HUES64 (cell line): ENCODE data around the gene CLDN24.

ENCODE experiments used
- H3K27ac ChIP-seq: 2 replicates; pipeline ENCODE4 v1.7.0; 2013; ENCODE audit warnings: low read depth, low read length, inconsistent platforms
- H3K27me3 ChIP-seq: 2 replicates; pipeline ENCODE4 v1.6.1; 2013; ENCODE audit warnings: mild to moderate bottlenecking, low read length; ENCODE audit not compliant: insufficient read depth
- H3K36me3 ChIP-seq: 2 replicates; pipeline ENCODE4 v1.6.1; 2013; ENCODE audit warnings: mild to moderate bottlenecking, low read length; ENCODE audit not compliant: insufficient read depth
- H3K4me1 ChIP-seq: 2 replicates; pipeline ENCODE4 v1.6.1; 2013; ENCODE audit warnings: mild to moderate bottlenecking, low read length, moderate library complexity; ENCODE audit not compliant: insufficient read depth
- H3K4me3 ChIP-seq: 2 replicates; pipeline ENCODE4 v1.5.1; 2013; ENCODE audit warnings: mild to moderate bottlenecking, low read length, moderate library complexity
- H3K9ac ChIP-seq: 2 replicates; pipeline ENCODE4 v1.6.1; 2013; ENCODE audit warnings: mild to moderate bottlenecking, low read depth, low read length
- H3K9me3 ChIP-seq: 2 replicates; pipeline ENCODE4 v1.6.1; 2013; ENCODE audit warnings: low read depth, low read length; ENCODE audit not compliant: insufficient read depth
- WGBS: fragments of 150-250, 120-280 bp; methylation state at CpG from one replicate; pipeline ENCODE4 v1.1.7; 2013; ENCODE audit warnings: missing lambda C conversion rate; 5-methylcytosine and 5-hydroxymethylcytosine counted together

The CLDN24 gene

GRCh38 chr4:183356173-183356830 is 34.1 kb upstream of the CLDN24 start:
- 92% methylated on average over 20 of the region's 20 CpGs for WGBS
- Histone ChIP-seq H3K4me1 (no peaks in the 10 kb centered on the region), H3K36me3 (no peaks in the 10 kb centered on the region), H3K27ac (no peak overlapping the region), H3K4me3 (no peak overlapping the region), H3K27me3 (no peaks in the 10 kb centered on the region), H3K9me3 (no peaks in the 10 kb centered on the region), H3K9ac (no peak overlapping the region)

DNA sequence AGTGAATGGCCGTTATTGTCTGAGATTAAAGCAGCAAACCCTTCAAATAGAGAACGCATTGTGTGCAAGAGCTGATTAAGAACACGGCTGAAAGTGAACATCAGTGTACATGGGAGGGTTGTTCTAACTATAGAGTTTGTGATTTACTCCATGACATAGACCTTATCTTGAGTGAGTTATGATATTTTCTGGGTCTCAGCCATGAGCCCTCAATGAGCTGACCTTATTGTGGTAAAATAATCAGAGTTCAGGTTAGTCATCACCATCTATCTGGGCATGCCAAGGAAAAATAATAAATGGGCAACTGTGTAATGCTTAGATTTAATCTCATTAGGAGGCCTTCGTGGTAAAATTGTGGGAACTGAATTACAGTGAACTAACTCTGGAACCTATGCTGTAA is 33.2 kb upstream of the CLDN24 start:
- 95% methylated on average over 4 of the region's 4 CpGs for WGBS
- Histone ChIP-seq H3K4me3 (no peak overlapping the region), H3K27ac (no peak overlapping the region), H3K36me3 (no peaks in the 10 kb centered on the region), H3K4me1 (no peaks in the 10 kb centered on the region), H3K9ac (no peak overlapping the region), H3K27me3 (no peaks in the 10 kb centered on the region), H3K9me3 (no peaks in the 10 kb centered on the region)

GRCh38 chr4:183354219-183354618 is 32.0 kb upstream of the CLDN24 start:
- H3K9ac ChIP-seq = no peak overlapping the region
- H3K36me3 ChIP-seq = no peaks in the 10 kb centered on the region
- no peak overlapping the region for H3K27ac ChIP-seq
- no peaks in the 10 kb centered on the region for H3K4me1 ChIP-seq
- WGBS = 89% methylated on average over 9 of the region's 9 CpGs
- H3K4me3 ChIP-seq = no peak overlapping the region
- H3K9me3 ChIP-seq = no peaks in the 10 kb centered on the region
- H3K27me3 ChIP-seq = no peaks in the 10 kb centered on the region

DNA sequence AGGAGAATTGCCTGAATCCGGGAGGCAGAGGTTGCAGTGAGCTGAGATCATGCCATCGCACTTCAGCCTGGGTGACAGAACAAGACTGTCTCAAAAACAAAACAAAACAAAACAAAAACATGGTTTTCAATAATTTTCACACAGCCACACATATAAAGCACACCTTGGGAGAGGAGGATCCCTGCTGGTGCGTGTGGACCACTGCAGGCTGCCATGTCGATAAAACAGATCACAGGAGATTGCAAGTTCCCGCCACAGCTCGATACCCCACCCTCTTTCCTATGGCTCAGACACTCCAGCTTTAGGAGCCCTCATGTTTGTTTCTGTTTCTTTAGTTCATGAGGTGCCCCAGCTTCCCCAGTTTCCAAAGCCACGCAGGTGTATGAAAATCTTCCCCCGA is 31.3 kb upstream of the CLDN24 start:
- H3K4me1 ChIP-seq = no peaks in the 10 kb centered on the region
- H3K4me3 ChIP-seq = no peak overlapping the region
- no peak overlapping the region for H3K9ac ChIP-seq
- H3K9me3 ChIP-seq = no peaks in the 10 kb centered on the region
- WGBS = 90% methylated on average over 8 of the region's 8 CpGs
- no peak overlapping the region for H3K27ac ChIP-seq
- no peaks in the 10 kb centered on the region for H3K27me3 ChIP-seq
- H3K36me3 ChIP-seq = no peaks in the 10 kb centered on the region

GRCh38 chr4:183352546-183352945 is 30.3 kb upstream of the CLDN24 start:
- no peaks in the 10 kb centered on the region for H3K36me3 ChIP-seq
- H3K9ac ChIP-seq = no peak overlapping the region
- WGBS = 91% methylated on average over 3 of the region's 5 CpGs
- no peaks in the 10 kb centered on the region for H3K9me3 ChIP-seq
- no peak overlapping the region for H3K4me3 ChIP-seq
- no peak overlapping the region for H3K27ac ChIP-seq
- H3K27me3 ChIP-seq = no peaks in the 10 kb centered on the region
- no peaks in the 10 kb centered on the region for H3K4me1 ChIP-seq

- 94% methylated on average over 17 of the region's 17 CpGs for WGBS
- H3K4me1 ChIP-seq = no peaks in the 10 kb centered on the region
- H3K9ac ChIP-seq = no peak overlapping the region
These were observed 28.3 kb upstream of the CLDN24 start for GRCh38 chr4:183350317-183351071.

GRCh38 chr4:183349673-183350072 is 27.4 kb upstream of the CLDN24 start:
- WGBS = 95% methylated on average over 9 of the region's 9 CpGs
- Histone ChIP-seq H3K27ac (no peak overlapping the region), H3K4me3 (no peak overlapping the region), H3K9ac (no peak overlapping the region), H3K4me1 (no peaks in the 10 kb centered on the region), H3K9me3 (no peaks in the 10 kb centered on the region), H3K36me3 (no peaks in the 10 kb centered on the region), H3K27me3 (no peaks in the 10 kb centered on the region)

More at GRCh38 chr4:183350317-183351071, 28.3 kb upstream of the CLDN24 start:
- Histone ChIP-seq H3K27ac (no peak overlapping the region), H3K9me3 (no peaks in the 10 kb centered on the region), H3K36me3 (no peaks in the 10 kb centered on the region), H3K27me3 (no peaks in the 10 kb centered on the region), H3K4me3 (no peak overlapping the region)

- H3K27ac ChIP-seq = no peak overlapping the region
- 88% methylated on average over 15 of the region's 17 CpGs for WGBS
- H3K36me3 ChIP-seq = no peaks in the 10 kb centered on the region
- H3K27me3 ChIP-seq = no peaks in the 10 kb centered on the region
- no peak overlapping the region for H3K9ac ChIP-seq
- H3K4me3 ChIP-seq = no peak overlapping the region
- H3K4me1 ChIP-seq = no peaks in the 10 kb centered on the region
- no peaks in the 10 kb centered on the region for H3K9me3 ChIP-seq
These were observed 26.8 kb upstream of the CLDN24 start for GRCh38 chr4:183348706-183349659.

DNA sequence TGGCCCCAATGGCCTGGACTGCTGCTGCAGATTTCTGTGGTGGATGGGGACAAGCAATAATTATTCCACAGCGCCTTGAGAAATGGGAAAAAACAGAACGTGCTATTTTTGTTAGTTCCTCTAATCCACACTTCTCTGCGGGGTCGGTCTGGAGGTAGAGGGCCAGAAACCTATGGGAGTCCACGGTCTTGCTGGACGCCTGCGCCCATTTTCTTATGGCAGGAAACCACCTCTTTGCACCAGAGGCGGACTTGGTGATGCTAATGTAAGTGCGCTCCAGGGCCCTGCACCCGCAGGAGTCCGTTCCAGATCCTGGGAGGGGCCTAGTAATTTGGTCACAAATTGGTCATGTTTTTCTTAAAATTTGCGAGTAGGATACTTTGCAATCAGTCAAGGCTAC is 25.9 kb upstream of the CLDN24 start:
- Histone ChIP-seq H3K9me3 (no peaks in the 10 kb centered on the region), H3K9ac (no peak overlapping the region), H3K4me3 (no peak overlapping the region), H3K27me3 (no peaks in the 10 kb centered on the region), H3K27ac (no peak overlapping the region), H3K4me1 (no peaks in the 10 kb centered on the region), H3K36me3 (no peaks in the 10 kb centered on the region)
- WGBS = 86% methylated on average over 12 of the region's 12 CpGs

DNA sequence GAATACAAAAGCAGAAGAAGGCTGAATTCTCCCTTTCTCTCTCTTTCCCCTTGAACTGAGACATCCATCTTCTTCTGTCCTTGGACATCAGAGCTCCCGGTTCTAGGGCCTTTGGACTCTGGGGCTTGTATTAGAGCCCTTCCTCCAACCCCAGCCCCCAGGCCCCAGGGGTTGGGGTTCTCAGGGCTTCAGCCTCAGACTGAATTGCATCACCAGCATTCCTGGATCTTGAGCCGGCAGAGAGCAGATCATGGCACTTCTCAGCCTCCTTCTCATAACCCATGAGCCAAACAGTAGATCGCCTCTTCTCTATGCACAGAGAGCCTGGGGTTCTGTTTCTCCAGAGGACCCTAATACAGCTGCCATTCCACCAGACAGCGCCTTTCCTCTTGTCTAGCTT is 25.3 kb upstream of the CLDN24 start:
- no peaks in the 10 kb centered on the region for H3K4me1 ChIP-seq
- H3K27me3 ChIP-seq = no peaks in the 10 kb centered on the region
- WGBS = 90% methylated on average over 4 of the region's 4 CpGs
- H3K27ac ChIP-seq = no peak overlapping the region
- no peaks in the 10 kb centered on the region for H3K36me3 ChIP-seq
- no peaks in the 10 kb centered on the region for H3K9me3 ChIP-seq
- no peak overlapping the region for H3K4me3 ChIP-seq
- no peak overlapping the region for H3K9ac ChIP-seq

GRCh38 chr4:183347146-183347545 is 24.9 kb upstream of the CLDN24 start:
- Histone ChIP-seq H3K4me1 (no peaks in the 10 kb centered on the region), H3K4me3 (no peak overlapping the region), H3K9ac (no peak overlapping the region), H3K36me3 (no peaks in the 10 kb centered on the region), H3K27ac (no peak overlapping the region), H3K9me3 (no peaks in the 10 kb centered on the region), H3K27me3 (no peaks in the 10 kb centered on the region)
- WGBS = 92% methylated on average over 8 of the region's 8 CpGs
